ENCODE measurements around the gene CYTH1. TPM values are rescaled to one million over a fixed set of nuclear protein-coding genes. Genes with fewer than 3 reads are reported as not detected.

Gene CYTH1
- total and polyA plus RNA-seq, 2 experiments from 2014 or later = 10.4 to 11.7 TPM

- H2AFZ ChIP-seq = no peak overlapping the region
- H4K20me1 ChIP-seq (ENCODE audit: insufficient read depth) = no peaks in the 10 kb centered on the region
- H3K4me2 ChIP-seq (ENCODE audit: unreplicated experiment) = no peak overlapping the region
- H3K9me3 ChIP-seq (ENCODE audit: low read depth) = no peaks in the 10 kb centered on the region
- H3K27ac ChIP-seq = no peak overlapping the region
- no peaks in the 10 kb centered on the region for H3K9me2 ChIP-seq (ENCODE audit: insufficient read depth)
- no peaks in the 10 kb centered on the region for H3K27me3 ChIP-seq (replicated peaks; ENCODE audit: insufficient read depth)
- H3K79me2 ChIP-seq (ENCODE audit: insufficient read depth) = peaks cover 95% of the 10 kb centered on the region
- no peak for DNase-seq
- in situ Hi-C loops (cut with MboI) = no loop called here
- TF ChIP-seq EZH2 (IDR thresholded peaks at IDR 0.05; ENCODE audit: insufficient read depth, poor library complexity, severe bottlenecking) (no peak), EZH2phosphoT487 (IDR thresholded peaks at IDR 0.05; ENCODE audit: insufficient read depth, low read depth) (no peak)
- peaks cover 29% of the 10 kb centered on the region for H3K4me1 ChIP-seq (ENCODE audit: insufficient read depth)
- no peak overlapping the region for H3K4me3 ChIP-seq
- H3K9ac ChIP-seq = no peak overlapping the region
- H3F3A ChIP-seq (ENCODE audit: insufficient read depth) = peaks cover 26% of the 10 kb centered on the region
- WGBS, 2 experiments (ENCODE audit: low coverage in 1 of 2, low lambda C conversion rate in 2 of 2, missing lambda C conversion rate in 2 of 2) = 94 to 95% methylated on average over 12 of the region's 12 CpGs
- no peaks in the 10 kb centered on the region for H3K36me3 ChIP-seq (ENCODE audit: low read depth)
Observed at GRCh38 chr17:78746263-78746948, 35.7 kb downstream of the CYTH1 start.

- peaks cover 95% of the 10 kb centered on the region for H3K79me2 ChIP-seq (ENCODE audit: insufficient read depth)
- in situ Hi-C loops (cut with MboI) = no loop called here
- peaks cover 29% of the 10 kb centered on the region for H3K4me1 ChIP-seq (ENCODE audit: insufficient read depth)
- H2AFZ ChIP-seq = no peak overlapping the region
- H3K36me3 ChIP-seq (ENCODE audit: low read depth) = no peaks in the 10 kb centered on the region
- H4K20me1 ChIP-seq (ENCODE audit: insufficient read depth) = no peaks in the 10 kb centered on the region
- no peak overlapping the region for H3K27ac ChIP-seq
- 46 to 54% methylated on average over 12 of the region's 12 CpGs for WGBS, 2 experiments (ENCODE audit: low coverage in 1 of 2, low lambda C conversion rate in 2 of 2, missing lambda C conversion rate in 2 of 2)
- peaks cover 26% of the 10 kb centered on the region for H3F3A ChIP-seq (ENCODE audit: insufficient read depth)
- DNase-seq = peak; percentile 67
- no peaks in the 10 kb centered on the region for H3K9me3 ChIP-seq (ENCODE audit: low read depth)
- H3K9me2 ChIP-seq (ENCODE audit: insufficient read depth) = no peaks in the 10 kb centered on the region
- no peaks in the 10 kb centered on the region for H3K27me3 ChIP-seq (replicated peaks; ENCODE audit: insufficient read depth)
- TF ChIP-seq EZH2phosphoT487 (IDR thresholded peaks at IDR 0.05; ENCODE audit: insufficient read depth, low read depth) (no peak), EZH2 (IDR thresholded peaks at IDR 0.05; ENCODE audit: insufficient read depth, poor library complexity, severe bottlenecking) (no peak)
- no peak overlapping the region for H3K9ac ChIP-seq
- H3K4me2 ChIP-seq (ENCODE audit: unreplicated experiment) = no peak overlapping the region
- no peak overlapping the region for H3K4me3 ChIP-seq
Observed at GRCh38 chr17:78745407-78746088, 36.5 kb downstream of the CYTH1 start.

- Histone ChIP-seq H3K27me3 (replicated peaks; ENCODE audit: insufficient read depth) (no peaks in the 10 kb centered on the region), H3K9me3 (ENCODE audit: low read depth) (no peaks in the 10 kb centered on the region), H3K4me3 (no peak overlapping the region), H2AFZ (no peak overlapping the region), H3K4me1 (ENCODE audit: insufficient read depth) (peaks cover 18% of the 10 kb centered on the region), H3K79me2 (ENCODE audit: insufficient read depth) (peaks cover 99% of the 10 kb centered on the region), H3K4me2 (ENCODE audit: unreplicated experiment) (no peak overlapping the region), H3F3A (ENCODE audit: insufficient read depth) (peaks cover 10% of the 10 kb centered on the region), H4K20me1 (ENCODE audit: insufficient read depth) (no peaks in the 10 kb centered on the region), H3K36me3 (ENCODE audit: low read depth) (no peaks in the 10 kb centered on the region), H3K9me2 (ENCODE audit: insufficient read depth) (no peaks in the 10 kb centered on the region), H3K9ac (no peak overlapping the region), H3K27ac (no peak overlapping the region)
- in situ Hi-C loops (cut with MboI) = no loop called here
- 59 to 71% methylated on average over 5 of the region's 5 CpGs for WGBS, 2 experiments (ENCODE audit: low coverage in 1 of 2, low lambda C conversion rate in 2 of 2, missing lambda C conversion rate in 2 of 2)
- DNase-seq = peak; percentile 24
- no peak for TF ChIP-seq EZH2 (IDR thresholded peaks at IDR 0.05; ENCODE audit: insufficient read depth, poor library complexity, severe bottlenecking)
- TF ChIP-seq EZH2phosphoT487 (IDR thresholded peaks at IDR 0.05; ENCODE audit: insufficient read depth, low read depth) = no peak
Observed at GRCh38 chr17:78742901-78743300, 39.2 kb downstream of the CYTH1 start.

GRCh38 chr17:78741644-78742284, 40.3 kb downstream of the CYTH1 start:
- peaks cover 96% of the 10 kb centered on the region for H3K79me2 ChIP-seq (ENCODE audit: insufficient read depth)

More at GRCh38 chr17:78741644-78742284, 40.3 kb downstream of the CYTH1 start:
- no peaks in the 10 kb centered on the region for H3K36me3 ChIP-seq (ENCODE audit: low read depth)
- no peak overlapping the region for H3K4me2 ChIP-seq (ENCODE audit: unreplicated experiment)
- H3F3A ChIP-seq (ENCODE audit: insufficient read depth) = peaks cover 5% of the 10 kb centered on the region; the same call in 1 of the 2 replicates
- TF ChIP-seq EZH2phosphoT487 (IDR thresholded peaks at IDR 0.05; ENCODE audit: insufficient read depth, low read depth) (no peak), EZH2 (IDR thresholded peaks at IDR 0.05; ENCODE audit: insufficient read depth, poor library complexity, severe bottlenecking) (no peak)
- H4K20me1 ChIP-seq (ENCODE audit: insufficient read depth) = no peaks in the 10 kb centered on the region
- H3K4me1 ChIP-seq (ENCODE audit: insufficient read depth) = peaks cover 18% of the 10 kb centered on the region
- in situ Hi-C loops (cut with MboI) = no loop called here
- H3K4me3 ChIP-seq = no peak overlapping the region
- no peak for DNase-seq
- no peaks in the 10 kb centered on the region for H3K9me2 ChIP-seq (ENCODE audit: insufficient read depth)
- 93 to 96% methylated on average over 5 of the region's 5 CpGs for WGBS, 2 experiments (ENCODE audit: low coverage in 1 of 2, low lambda C conversion rate in 2 of 2, missing lambda C conversion rate in 2 of 2)
- no peak overlapping the region for H2AFZ ChIP-seq
- H3K9me3 ChIP-seq (ENCODE audit: low read depth) = no peaks in the 10 kb centered on the region
- no peak overlapping the region for H3K9ac ChIP-seq
- no peak overlapping the region for H3K27ac ChIP-seq
- H3K27me3 ChIP-seq (replicated peaks; ENCODE audit: insufficient read depth) = no peaks in the 10 kb centered on the region

All from GM23248 (cell line).